Jurkat, Clone E6-1 (cell line): ENCODE data around the gene CYB5D1.
A peak's percentile ranks its signal among the peaks of the same experiment; 100 is the strongest.

Experiments used
- DNase-seq: peaks from one replicate; pipeline ENCODE4 v3.0.0-alpha.2; 2011; ENCODE audit warnings: low read depth, low spot score
- H3K4me3 ChIP-seq: 2 replicates; pipeline ENCODE4 v1.5.1; 2011; ENCODE audit warnings: mild to moderate bottlenecking, low read length, control low read depth, moderate library complexity

CYB5D1 gene

GRCh38 chr17:7833011-7833794 is 24.6 kb upstream of the CYB5D1 start:
- no peak for DNase-seq
- H3K4me3 ChIP-seq: peak overlapping the region; percentile 69

GRCh38 chr17:7833795-7834541 is 23.8 kb upstream of the CYB5D1 start, which contains the start of gene KDM6B:
Gene KDM6B (plus strand): TSS chr17:7834217. CDS start chr17:7845555, 11,338 bp downstream.
- DNase-seq: peak; percentile 80

GRCh38 chr17:7834542-7834956 is 23.3 kb upstream of the CYB5D1 start:
- DNase-seq: no peak

More at GRCh38 chr17:7833795-7834541, 23.8 kb upstream of the CYB5D1 start, which contains the start of gene KDM6B:
- H3K4me3 ChIP-seq: peak within 1 kb of the TSS; percentile 69

GRCh38 chr17:7834957-7835813 is 22.6 kb upstream of the CYB5D1 start:
- peak overlapping the region; percentile 88 for H3K4me3 ChIP-seq
- DNase-seq: peak; percentile 98

More at GRCh38 chr17:7834542-7834956, 23.3 kb upstream of the CYB5D1 start:
- peak overlapping the region; percentile 69 for H3K4me3 ChIP-seq

- H3K4me3 ChIP-seq: peak overlapping the region; percentile 88
- no peak for DNase-seq
Observed at GRCh38 chr17:7835814-7836595, 21.8 kb upstream of the CYB5D1 start.

- H3K4me3 ChIP-seq: peak overlapping the region; percentile 88
- DNase-seq: peak; percentile 96
Observed at GRCh38 chr17:7836596-7837407, 21.0 kb upstream of the CYB5D1 start.

- no peak for DNase-seq
Observed at GRCh38 chr17:7837408-7838088, 20.3 kb upstream of the CYB5D1 start.

GRCh38 chr17:7838090-7839075 is 19.4 kb upstream of the CYB5D1 start:
- peak overlapping the region; percentile 88 for H3K4me3 ChIP-seq
- peak; percentile 80 for DNase-seq

More at GRCh38 chr17:7837408-7838088, 20.3 kb upstream of the CYB5D1 start:
- H3K4me3 ChIP-seq: peak overlapping the region; percentile 88

- no peak overlapping the region for H3K4me3 ChIP-seq
- no peak for DNase-seq
Observed at GRCh38 chr17:7839190-7839875, 18.5 kb upstream of the CYB5D1 start.

GRCh38 chr17:7839876-7840261 is 17.9 kb upstream of the CYB5D1 start:
- DNase-seq: peak; percentile 69
- no peak overlapping the region for H3K4me3 ChIP-seq

GRCh38 chr17:7840441-7840840 is 17.4 kb upstream of the CYB5D1 start:
- no peak for DNase-seq
- H3K4me3 ChIP-seq: peak overlapping the region; percentile 82; the same call in 1 of the 2 replicates

GRCh38 chr17:7840875-7841274 is 16.9 kb upstream of the CYB5D1 start:
- no peak for DNase-seq
- peak overlapping the region; percentile 82 for H3K4me3 ChIP-seq

GRCh38 chr17:7841396-7841914 is 16.3 kb upstream of the CYB5D1 start:
- H3K4me3 ChIP-seq: peak overlapping the region; percentile 82
- peak; percentile 68 for DNase-seq

GRCh38 chr17:7841915-7842379 is 15.9 kb upstream of the CYB5D1 start:
- H3K4me3 ChIP-seq: peak overlapping the region; percentile 82
- DNase-seq: peak; percentile 78
